PC-3 (cell line): ENCODE measurements around the gene R3HDM2.

Experiments used
- EZH2 ChIP-seq: fragments of 300-600 bp; sonication (generic); IDR thresholded peaks from one replicate; pipeline ENCODE4 v1.6.1; 2017; ENCODE audit warnings: antibody characterized with exemption, mild to moderate bottlenecking, low read length; ENCODE audit not compliant: unreplicated experiment
- TF ChIP-seq, protein P1 (sequence below): fragments of 300-600 bp; sonication (generic); conservative IDR thresholded peaks from 2 replicates; pipeline ENCODE4 v1.5.1; 2017; ENCODE audit warnings: antibody characterized with exemption, low read depth, mild to moderate bottlenecking, low read length

- TF ChIP-seq, protein P1, sequence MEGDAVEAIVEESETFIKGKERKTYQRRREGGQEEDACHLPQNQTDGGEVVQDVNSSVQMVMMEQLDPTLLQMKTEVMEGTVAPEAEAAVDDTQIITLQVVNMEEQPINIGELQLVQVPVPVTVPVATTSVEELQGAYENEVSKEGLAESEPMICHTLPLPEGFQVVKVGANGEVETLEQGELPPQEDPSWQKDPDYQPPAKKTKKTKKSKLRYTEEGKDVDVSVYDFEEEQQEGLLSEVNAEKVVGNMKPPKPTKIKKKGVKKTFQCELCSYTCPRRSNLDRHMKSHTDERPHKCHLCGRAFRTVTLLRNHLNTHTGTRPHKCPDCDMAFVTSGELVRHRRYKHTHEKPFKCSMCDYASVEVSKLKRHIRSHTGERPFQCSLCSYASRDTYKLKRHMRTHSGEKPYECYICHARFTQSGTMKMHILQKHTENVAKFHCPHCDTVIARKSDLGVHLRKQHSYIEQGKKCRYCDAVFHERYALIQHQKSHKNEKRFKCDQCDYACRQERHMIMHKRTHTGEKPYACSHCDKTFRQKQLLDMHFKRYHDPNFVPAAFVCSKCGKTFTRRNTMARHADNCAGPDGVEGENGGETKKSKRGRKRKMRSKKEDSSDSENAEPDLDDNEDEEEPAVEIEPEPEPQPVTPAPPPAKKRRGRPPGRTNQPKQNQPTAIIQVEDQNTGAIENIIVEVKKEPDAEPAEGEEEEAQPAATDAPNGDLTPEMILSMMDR, result no peak
- TF ChIP-seq EZH2, result no peak
Observed at GRCh38 chr12:57428965-57429364, 1.9 kb downstream of the R3HDM2 start.
